HG02840 (cell line): ENCODE data around the gene ALKBH5.
A peak's percentile ranks its signal among the peaks of the same experiment; 100 is the strongest.
"Not testable (repeated sequence)": the region's sequence is repeated elsewhere in the genome, so short reads cannot be mapped to it uniquely, and the experiment has no call there.

Source experiments
- ATAC-seq: cut with Tn5 transposase; IDR thresholded peaks from one replicate; pipeline ENCODE4 v1.9.1; 2021; ENCODE audit warnings: mild to moderate bottlenecking, moderate library complexity, moderate number of reproducible peaks; ENCODE audit not compliant: unreplicated experiment, low FRiP score

ALKBH5 gene

GRCh38 chr17:18213666-18214270 is 30.1 kb downstream of the ALKBH5 start:
- ATAC-seq: no peak

GRCh38 chr17:18216906-18217305 is 33.3 kb downstream of the ALKBH5 start:
- not testable (repeated sequence) for ATAC-seq

GRCh38 chr17:18217412-18218015 is 33.9 kb downstream of the ALKBH5 start:
- no peak for ATAC-seq

GRCh38 chr17:18218756-18219415 is 35.3 kb downstream of the ALKBH5 start:
- ATAC-seq: no peak

- no peak for ATAC-seq
Measured at GRCh38 chr17:18224053-18224386, 40.4 kb downstream of the ALKBH5 start.

GRCh38 chr17:18224387-18225120 is 40.9 kb downstream of the ALKBH5 start:
- ATAC-seq: no peak

- ATAC-seq: peak; percentile 84
Measured at GRCh38 chr17:18225121-18225641, 41.6 kb downstream of the ALKBH5 start, which contains the start of gene LLGL1. Gene LLGL1 (plus strand): TSS chr17:18225635. CDS start chr17:18225683, 48 bp downstream.

- peak; percentile 19 for ATAC-seq
Measured at GRCh38 chr17:18225642-18226283, 42.1 kb downstream of the ALKBH5 start.

GRCh38 chr17:18226284-18226945 is 42.8 kb downstream of the ALKBH5 start:
- ATAC-seq: no peak

- ATAC-seq: no peak
Measured at GRCh38 chr17:18227635-18228034, 44.0 kb downstream of the ALKBH5 start.

DNA sequence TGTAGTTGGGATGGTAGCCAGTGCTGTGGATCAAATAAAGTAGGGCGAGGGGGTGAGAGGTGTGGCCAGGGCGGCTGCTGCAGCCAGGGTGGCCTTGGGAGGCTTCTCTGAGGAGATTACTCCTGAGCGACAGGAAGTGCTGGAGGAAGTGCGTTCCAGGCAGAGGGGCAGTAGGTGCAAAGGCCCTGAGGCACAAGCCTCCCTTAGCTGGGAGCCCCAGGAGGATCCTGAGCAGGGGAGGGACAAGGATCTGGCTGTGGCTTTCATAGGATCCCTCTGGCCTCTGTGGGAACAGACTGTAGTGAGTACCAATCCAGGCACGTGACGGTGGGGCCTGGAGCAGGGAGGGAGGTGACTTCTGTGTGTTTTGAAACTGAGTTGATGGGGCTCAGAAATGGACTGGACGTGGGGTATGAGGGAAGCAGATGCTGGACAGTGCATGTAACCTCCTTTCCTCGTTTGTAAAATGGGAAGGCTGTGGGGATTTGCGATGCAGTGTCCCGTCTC is 44.6 kb downstream of the ALKBH5 start:
- ATAC-seq: no peak

DNA sequence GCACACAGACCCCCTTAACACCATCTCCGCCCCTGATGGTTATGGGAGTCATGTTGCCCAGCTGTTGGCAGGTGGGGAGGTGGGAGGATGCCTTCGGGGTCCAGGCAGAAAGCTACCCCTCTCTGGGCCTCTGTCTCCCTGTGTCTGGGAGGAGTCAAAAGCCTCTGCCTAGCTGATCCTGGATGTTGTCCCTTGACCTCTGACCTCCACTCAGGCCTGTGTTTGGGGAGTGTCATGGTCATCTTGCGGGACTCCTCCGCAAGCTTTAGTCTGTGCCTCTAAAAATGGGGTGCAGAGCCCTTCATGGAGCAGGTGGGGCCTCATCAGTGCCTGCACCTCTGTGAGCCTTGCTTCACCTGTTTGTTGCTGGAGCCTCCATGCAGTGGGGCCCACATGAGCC is 45.6 kb downstream of the ALKBH5 start:
- ATAC-seq: no peak

GRCh38 chr17:18229771-18230170 is 46.1 kb downstream of the ALKBH5 start:
- no peak for ATAC-seq

DNA sequence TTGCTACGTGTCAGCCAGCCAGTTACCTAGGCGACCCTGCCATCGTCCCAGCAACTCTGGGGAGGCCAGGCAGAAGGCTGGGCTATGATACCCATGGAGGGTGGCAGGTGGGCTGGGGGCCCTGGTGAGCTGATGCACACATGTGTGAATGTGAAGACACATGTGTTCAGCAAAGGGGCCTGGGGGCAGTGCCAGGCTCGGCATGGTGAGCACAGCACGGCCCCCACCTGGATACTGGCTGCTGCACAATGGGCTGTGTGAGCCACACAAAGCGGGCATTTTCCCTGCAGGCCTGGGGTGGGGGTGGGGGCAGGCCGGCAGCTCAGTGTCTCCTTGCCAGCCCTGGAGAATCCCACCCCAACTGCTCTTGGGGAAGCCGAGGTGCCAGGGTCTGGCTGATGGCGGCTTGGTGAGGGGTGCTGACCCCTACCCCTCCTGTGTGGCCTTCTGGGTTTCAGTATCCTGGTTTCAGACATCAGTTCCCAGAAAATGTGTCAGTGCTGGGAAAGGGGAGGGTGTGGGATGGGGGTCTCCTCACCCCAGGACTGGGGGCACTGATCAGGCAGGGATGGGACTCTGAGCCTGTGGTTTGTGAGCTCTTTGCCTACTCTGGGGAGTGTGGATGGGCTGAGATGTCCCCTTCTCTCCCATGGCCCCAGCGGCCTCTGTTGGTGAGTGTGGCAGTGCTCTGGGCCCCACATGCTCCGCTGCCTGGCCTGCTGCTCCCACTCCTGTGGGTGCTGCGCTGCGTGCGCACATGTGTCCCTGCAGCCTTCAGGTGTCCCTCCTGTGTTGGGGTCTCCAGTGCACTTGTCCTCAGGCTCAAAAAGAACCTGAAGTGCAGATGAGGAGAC is 46.9 kb downstream of the ALKBH5 start:
- ATAC-seq: no peak

GRCh38 chr17:18231164-18231563 is 47.5 kb downstream of the ALKBH5 start:
- no peak for ATAC-seq

GRCh38 chr17:18233803-18234518 is 50.3 kb downstream of the ALKBH5 start:
- ATAC-seq: no peak

GRCh38 chr17:18234853-18235380 is 51.3 kb downstream of the ALKBH5 start:
- no peak for ATAC-seq

- no peak for ATAC-seq
Measured at GRCh38 chr17:18235743-18236256, 52.2 kb downstream of the ALKBH5 start.
